PC-3 (cell line): ENCODE results near the gene FAM200B. TPM values are rescaled to one million over a fixed set of nuclear protein-coding genes. Genes with fewer than 3 reads are reported as not detected.

Experiments used
- ATAC-seq: fragments of 200-7000 bp; cut with Tn5 transposase; 2 replicates; pipeline ENCODE4 v1.9.1; 2020; ENCODE audit warnings: mild to moderate bottlenecking, moderate library complexity
- BruUV-seq: library from RNA; stranded (reverse); fragments of 400-500 nt; replicated peaks from 2 replicates; lab custom pipeline; 2021; lab: Mats Ljungman, UMichigan
- CTCF ChIA-PET: fragments of 300-600 bp; sonication (Branson Sonifier 250); formaldehyde crosslinking; loops from one replicate; lab custom pipeline; 2022; ENCODE audit warnings: antibody characterized with exemption; lab: Charles Lee
- POLR2A ChIA-PET: fragments of 300-600 bp; sonication (Branson Sonifier 250); formaldehyde crosslinking; loops from one replicate; lab custom pipeline; 2022; ENCODE audit warnings: antibody characterized with exemption; ENCODE audit not compliant: unreplicated experiment; lab: Charles Lee
- DNase-seq: peaks from one replicate; pipeline ENCODE4 v3.0.0-alpha.2; 2015
- H2AFZ ChIP-seq: fragments of 300-600 bp; sonication (generic); 2 replicates; pipeline ENCODE4 v1.6.0; 2016; ENCODE audit warnings: antibody characterized with exemption, low read length
- H3F3A ChIP-seq: fragments of 300-600 bp; sonication (generic); one replicate; pipeline ENCODE4 v1.6.0; 2017; ENCODE audit warnings: antibody characterized with exemption, low read length, control low read depth, mild to moderate bottlenecking; ENCODE audit not compliant: unreplicated experiment
- H3K27ac ChIP-seq: fragments of 300-600 bp; sonication (generic); 2 replicates; pipeline ENCODE4 v1.5.1; 2016; ENCODE audit warnings: mild to moderate bottlenecking, low read length
- H3K27me3 ChIP-seq: fragments of 300-600 bp; sonication (generic); 2 replicates; pipeline ENCODE4 v1.6.1; 2016; ENCODE audit warnings: low read length, mixed read lengths
- H3K36me3 ChIP-seq: fragments of 300-600 bp; sonication (generic); 2 replicates; pipeline ENCODE4 v1.6.1; 2016; ENCODE audit warnings: low read depth, mixed run types, low read length, mixed read lengths
- H3K4me1 ChIP-seq: fragments of 300-600 bp; sonication (generic); 2 replicates; pipeline ENCODE4 v1.5.1; 2016; ENCODE audit warnings: low read length; ENCODE audit not compliant: insufficient read depth
- H3K4me2 ChIP-seq: fragments of 300-600 bp; sonication (generic); 2 replicates; pipeline ENCODE4 v1.6.0; 2016; ENCODE audit warnings: low read length
- H3K4me3 ChIP-seq: fragments of 300-600 bp; sonication (generic); 2 replicates; pipeline ENCODE4 v1.5.1; 2016; ENCODE audit warnings: mild to moderate bottlenecking, low read length, mixed read lengths
- H3K79me2 ChIP-seq: fragments of 300-600 bp; sonication (generic); 2 replicates; pipeline ENCODE4 v1.6.1; 2017; ENCODE audit warnings: low read length, mixed read lengths
- H3K9ac ChIP-seq: fragments of 300-600 bp; sonication (generic); 2 replicates; pipeline ENCODE4 v1.6.0; 2016; ENCODE audit warnings: mild to moderate bottlenecking, low read length
- H3K9me2 ChIP-seq: fragments of 300-600 bp; sonication (generic); replicated peaks from 2 replicates; pipeline ENCODE4 v1.6.1; 2016; ENCODE audit warnings: mixed run types, low read length, mixed read lengths
- H3K9me3 ChIP-seq: fragments of 300-600 bp; sonication (generic); 2 replicates; pipeline ENCODE4 v1.6.1; 2016; ENCODE audit warnings: low read length, mixed read lengths
- H4K20me1 ChIP-seq: fragments of 300-600 bp; sonication (generic); 2 replicates; pipeline ENCODE4 v1.6.1; 2016; ENCODE audit warnings: low read length, mixed read lengths
- EZH2 ChIP-seq: fragments of 300-600 bp; sonication (generic); IDR thresholded peaks from one replicate; pipeline ENCODE4 v1.6.1; 2017; ENCODE audit warnings: antibody characterized with exemption, mild to moderate bottlenecking, low read length; ENCODE audit not compliant: unreplicated experiment
- EZH2phosphoT487 ChIP-seq: fragments of 300-600 bp; sonication (generic); IDR thresholded peaks from 2 replicates; pipeline ENCODE4 v1.6.1; 2018; ENCODE audit warnings: mild to moderate bottlenecking, antibody characterized with exemption, low read length, borderline replicate concordance
- intact Hi-C: fragments of 100-400 bp; cut with micrococcal nuclease; formaldehyde crosslinking; loops from 2 replicates; pipeline ENCODE4 v1.9.0; 2023
- total RNA-seq: library from RNA; depleted of rRNA; stranded (reverse); fragments of >200 nt; gene quantifications from 2 replicates; pipeline ENCODE4 v1.2.3, GENCODE V29; 2014
- TF ChIP-seq, protein P1 (sequence below): fragments of 300-600 bp; sonication (generic); conservative IDR thresholded peaks from 2 replicates; pipeline ENCODE4 v1.5.1; 2017; ENCODE audit warnings: antibody characterized with exemption, low read depth, mild to moderate bottlenecking, low read length

FAM200B gene
- total RNA-seq, 1 experiment from 2014 or later = 20.1 TPM

- CTCF ChIA-PET = no interaction called here
- BruUV-seq = no TSS peak
- POLR2A ChIA-PET = no interaction called here
These were observed 30.6 kb downstream of the FAM200B start for GRCh38 chr4:15712214-15712613.

DNA sequence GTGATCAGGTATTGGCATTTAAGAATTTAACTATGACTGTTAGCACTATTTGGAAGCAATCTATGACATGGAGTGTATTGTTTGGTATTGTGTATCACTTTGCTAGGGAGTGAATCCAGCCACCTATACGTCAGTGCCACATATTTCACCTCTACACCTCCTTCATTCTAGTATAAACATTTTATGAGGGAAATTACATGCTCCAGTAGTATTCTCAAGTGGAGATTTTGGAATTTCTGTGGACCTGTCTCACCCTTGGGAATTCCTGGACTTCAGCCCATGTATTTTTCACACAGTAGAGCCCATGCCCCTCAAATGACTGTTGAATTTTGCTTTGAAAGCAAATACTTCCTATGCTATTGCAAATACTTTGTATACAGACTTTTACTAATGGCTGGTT is 32.5 kb downstream of the FAM200B start:
- ChIA-PET CTCF (no interaction called here), POLR2A (no interaction called here)
- H2AFZ ChIP-seq = no peak overlapping the region
- TF ChIP-seq, protein P1, sequence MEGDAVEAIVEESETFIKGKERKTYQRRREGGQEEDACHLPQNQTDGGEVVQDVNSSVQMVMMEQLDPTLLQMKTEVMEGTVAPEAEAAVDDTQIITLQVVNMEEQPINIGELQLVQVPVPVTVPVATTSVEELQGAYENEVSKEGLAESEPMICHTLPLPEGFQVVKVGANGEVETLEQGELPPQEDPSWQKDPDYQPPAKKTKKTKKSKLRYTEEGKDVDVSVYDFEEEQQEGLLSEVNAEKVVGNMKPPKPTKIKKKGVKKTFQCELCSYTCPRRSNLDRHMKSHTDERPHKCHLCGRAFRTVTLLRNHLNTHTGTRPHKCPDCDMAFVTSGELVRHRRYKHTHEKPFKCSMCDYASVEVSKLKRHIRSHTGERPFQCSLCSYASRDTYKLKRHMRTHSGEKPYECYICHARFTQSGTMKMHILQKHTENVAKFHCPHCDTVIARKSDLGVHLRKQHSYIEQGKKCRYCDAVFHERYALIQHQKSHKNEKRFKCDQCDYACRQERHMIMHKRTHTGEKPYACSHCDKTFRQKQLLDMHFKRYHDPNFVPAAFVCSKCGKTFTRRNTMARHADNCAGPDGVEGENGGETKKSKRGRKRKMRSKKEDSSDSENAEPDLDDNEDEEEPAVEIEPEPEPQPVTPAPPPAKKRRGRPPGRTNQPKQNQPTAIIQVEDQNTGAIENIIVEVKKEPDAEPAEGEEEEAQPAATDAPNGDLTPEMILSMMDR = no peak
- TF ChIP-seq EZH2phosphoT487 (no peak), EZH2 (no peak)
- no peaks in the 10 kb centered on the region for H3F3A ChIP-seq
- H3K4me3 ChIP-seq = no peak overlapping the region
- DNase-seq (no peak), ATAC-seq (no peak)
- H3K9me2 ChIP-seq = no peaks in the 10 kb centered on the region
- intact Hi-C loops = no loop called here
- no peaks in the 10 kb centered on the region for H3K9me3 ChIP-seq
- H3K27me3 ChIP-seq = no peaks in the 10 kb centered on the region
- no peaks in the 10 kb centered on the region for H3K36me3 ChIP-seq
- no peaks in the 10 kb centered on the region for H3K79me2 ChIP-seq
- no peaks in the 10 kb centered on the region for H4K20me1 ChIP-seq
- no peak overlapping the region for H3K9ac ChIP-seq
- no peak overlapping the region for H3K4me2 ChIP-seq
- BruUV-seq = no TSS peak
- H3K4me1 ChIP-seq = peaks cover 9% of the 10 kb centered on the region
- H3K27ac ChIP-seq = no peak overlapping the region

More at GRCh38 chr4:15712214-15712613, 30.6 kb downstream of the FAM200B start:
- Histone ChIP-seq H4K20me1 (no peaks in the 10 kb centered on the region), H3K9me2 (no peaks in the 10 kb centered on the region), H3K27me3 (no peaks in the 10 kb centered on the region), H3K9ac (no peak overlapping the region), H3K9me3 (no peaks in the 10 kb centered on the region), H3K4me2 (no peak overlapping the region), H2AFZ (no peak overlapping the region), H3K27ac (no peak overlapping the region), H3K36me3 (no peaks in the 10 kb centered on the region), H3K4me3 (no peak overlapping the region), H3K79me2 (no peaks in the 10 kb centered on the region), H3K4me1 (peaks cover 7% of the 10 kb centered on the region), H3F3A (no peaks in the 10 kb centered on the region)
- ATAC-seq (no peak), DNase-seq (no peak)
- TF ChIP-seq EZH2 (no peak), EZH2phosphoT487 (no peak)
- TF ChIP-seq, protein P1 = no peak
- intact Hi-C loops = no loop called here

GRCh38 chr4:15714646-15715435 is 33.2 kb downstream of the FAM200B start:
- H3K9me2 ChIP-seq = no peaks in the 10 kb centered on the region
- ATAC-seq (no peak), DNase-seq (no peak)
- ChIA-PET POLR2A (no interaction called here), CTCF (no interaction called here)
- H3K79me2 ChIP-seq = no peaks in the 10 kb centered on the region
- H3K27me3 ChIP-seq = no peaks in the 10 kb centered on the region
- no peak for TF ChIP-seq EZH2phosphoT487
- TF ChIP-seq, protein P1 = no peak
- no peak for TF ChIP-seq EZH2
- no peak overlapping the region for H2AFZ ChIP-seq
- BruUV-seq = no TSS peak
- no peak overlapping the region for H3K9ac ChIP-seq
- no peak overlapping the region for H3K27ac ChIP-seq
- no peaks in the 10 kb centered on the region for H3K36me3 ChIP-seq
- H3K4me2 ChIP-seq = no peak overlapping the region
- H3K4me1 ChIP-seq = peaks cover 9% of the 10 kb centered on the region
- intact Hi-C loops = no loop called here
- no peaks in the 10 kb centered on the region for H3K9me3 ChIP-seq
- no peaks in the 10 kb centered on the region for H4K20me1 ChIP-seq
- H3F3A ChIP-seq = no peaks in the 10 kb centered on the region
- H3K4me3 ChIP-seq = no peak overlapping the region
